GM23248 (cell line): ENCODE results near the gene RAB33B.

Source experiments
- EZH2 ChIP-seq: fragments of 200-600 bp; sonication (generic); IDR thresholded peaks from 2 replicates; pipeline ENCODE4 v1.6.1; 2018; ENCODE audit warnings: antibody characterized with exemption, mild to moderate bottlenecking; ENCODE audit not compliant: insufficient read depth, poor library complexity, severe bottlenecking
- EZH2phosphoT487 ChIP-seq: fragments of 200-600 bp; sonication (generic); IDR thresholded peaks from 2 replicates; pipeline ENCODE4 v1.6.1; 2018; ENCODE audit warnings: antibody characterized with exemption, moderate library complexity, mild to moderate bottlenecking, low read depth; ENCODE audit not compliant: insufficient read depth

DNA sequence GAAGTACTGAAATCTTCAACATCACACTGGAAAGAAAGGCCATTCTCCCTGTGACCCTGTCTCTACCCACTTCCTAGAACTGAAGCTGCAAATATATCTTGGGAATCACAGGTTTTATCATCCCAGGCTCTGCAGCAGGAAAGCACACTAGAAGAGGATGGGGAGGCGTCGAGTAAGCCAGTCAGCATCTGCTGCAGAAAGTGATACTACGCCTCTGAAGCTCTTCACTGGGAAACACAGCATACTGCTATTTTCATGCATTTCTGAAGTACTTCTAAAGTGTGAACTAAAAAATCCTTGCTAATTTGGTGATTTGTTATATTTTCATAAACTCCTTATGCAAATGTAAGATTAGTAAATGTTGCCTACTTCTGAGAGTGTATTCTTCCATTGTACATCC, 29.1 kb downstream of the RAB33B start:
- TF ChIP-seq EZH2 (no peak), EZH2phosphoT487 (no peak)
